GM12878 (cell line): Measurements from ENCODE around the gene APOBEC3C. TPM values are rescaled to one million over a fixed set of nuclear protein-coding genes. Genes with fewer than 3 reads are reported as not detected.

Source experiments
- ATAC-seq: fragments of 200-7000 bp; cut with Tn5 transposase; 3 replicates; pipeline ENCODE4 v1.9.1; 2020; ENCODE audit warnings: mild to moderate bottlenecking, moderate library complexity
- BruUV-seq: library from RNA; stranded (reverse); fragments of 400-500 nt; replicated peaks from 2 replicates; lab custom pipeline; 2021; lab: Mats Ljungman, UMichigan
- CTCF ChIA-PET: fragments of 300-600 bp; sonication (Branson Sonifier 250); formaldehyde crosslinking; extraction: SDS; loops from one replicate; lab custom pipeline; 2021; ENCODE audit warnings: inconsistent platforms; lab: Yijun Ruan, JAX
- POLR2A ChIA-PET: fragments of 350-600 bp; formaldehyde crosslinking; extraction: SDS; loops from one replicate; lab custom pipeline; 2021; ENCODE audit warnings: inconsistent platforms; lab: Charles Lee
- RAD21 ChIA-PET: fragments of 300-600 bp; sonication (Branson Sonifier 250); formaldehyde crosslinking; loops from one replicate; lab custom pipeline; 2023; ENCODE audit warnings: antibody characterized with exemption; ENCODE audit not compliant: unreplicated experiment; lab: Charles Lee
- SMC1A ChIA-PET: fragments of 300-600 bp; sonication (Branson Sonifier 250); formaldehyde crosslinking; loops from one replicate; lab custom pipeline; 2023; ENCODE audit not compliant: unreplicated experiment, uncharacterized antibody; lab: Charles Lee
- DNase-seq: peaks from one replicate; pipeline ENCODE4 v3.0.0-alpha.2; 2011; ENCODE audit warnings: low read depth, low spot score
- FAIRE-seq: peaks from 3 replicates; lab custom pipeline; 2011; peaks lifted over from hg19 to GRCh38; lab: Jason Lieb, UNC
- H2AFZ ChIP-seq: 2 replicates; pipeline ENCODE4 v1.6.0; 2011; ENCODE audit warnings: low read depth, low read length, control low read depth; ENCODE audit not compliant: control insufficient read depth
- H3K27ac ChIP-seq: 2 replicates; pipeline ENCODE4 v1.5.1; 2011; ENCODE audit warnings: control low read depth; ENCODE audit not compliant: control insufficient read depth, insufficient read depth
- H3K27me3 ChIP-seq, 2 experiments: replicated peaks in 1 of 2; 2 replicates each; pipeline versions ENCODE4 v1.6.0 to v1.6.1; 2011; ENCODE audit warnings: low read length in 1 of 2; ENCODE audit not compliant: control insufficient read depth in 2 of 2, insufficient read depth in 2 of 2
- H3K36me3 ChIP-seq, 2 experiments: 2 replicates each; pipeline ENCODE4 v1.5.1; 2011; ENCODE audit warnings: low read length in 1 of 2; ENCODE audit not compliant: control insufficient read depth in 2 of 2, insufficient read depth in 2 of 2
- H3K4me1 ChIP-seq: 2 replicates; pipeline ENCODE4 v1.6.1; 2011; ENCODE audit warnings: mild to moderate bottlenecking, low read length, moderate library complexity, mixed read lengths; ENCODE audit not compliant: control insufficient read depth, insufficient read depth
- H3K4me2 ChIP-seq: 2 replicates; pipeline ENCODE4 v1.6.0; 2011; ENCODE audit warnings: control low read depth; ENCODE audit not compliant: control insufficient read depth, insufficient read depth
- H3K4me3 ChIP-seq: fragments of 200-600 bp; sonication (generic); 2 replicates; pipeline ENCODE4 v1.5.1; 2016
- H3K79me2 ChIP-seq: 2 replicates; pipeline ENCODE4 v1.6.0; 2011; ENCODE audit warnings: low read length; ENCODE audit not compliant: control insufficient read depth, insufficient read depth
- H3K9ac ChIP-seq: 2 replicates; pipeline ENCODE4 v1.8.0; 2011; ENCODE audit warnings: low read length, control low read depth, mixed read lengths; ENCODE audit not compliant: control insufficient read depth, insufficient read depth
- H3K9me3 ChIP-seq: replicated peaks from 3 replicates; pipeline ENCODE4 v1.5.1; 2011; ENCODE audit warnings: mild to moderate bottlenecking, low read length; ENCODE audit not compliant: control insufficient read depth, insufficient read depth
- H4K20me1 ChIP-seq: 2 replicates; pipeline ENCODE4 v1.6.0; 2011; ENCODE audit not compliant: control insufficient read depth, insufficient read depth
- ATF3 ChIP-seq: IDR thresholded peaks from 2 replicates; pipeline ENCODE4 v1.6.1; 2011; ENCODE audit warnings: low read depth, mild to moderate bottlenecking, low read length, moderate library complexity, borderline replicate concordance; ENCODE audit errors: extremely low read depth
- BCL11A ChIP-seq: IDR thresholded peaks from 2 replicates; pipeline ENCODE4 v1.6.1; 2011; ENCODE audit warnings: low read depth, low read length
- BHLHE40 ChIP-seq, 2 experiments: fragments of 450-650 bp in 1 of 2; IDR thresholded peaks; 2 replicates each; pipeline ENCODE4 v1.6.1; 2011 to 2017; ENCODE audit warnings: low read depth in 2 of 2, borderline replicate concordance in 1 of 2, improper control_type of control experiment in 1 of 2, low read length in 1 of 2, mild to moderate bottlenecking in 1 of 2
- CUX1 ChIP-seq: IDR thresholded peaks from 2 replicates; pipeline ENCODE4 v1.6.1; 2012; ENCODE audit warnings: improper control_type of control experiment, low read depth, low read length; ENCODE audit not compliant: insufficient replicate concordance
- FOXM1 ChIP-seq: IDR thresholded peaks from 2 replicates; pipeline ENCODE4 v1.6.1; 2012; ENCODE audit warnings: low read depth, mild to moderate bottlenecking, inconsistent platforms, low read length, moderate library complexity
- HSF1 ChIP-seq: fragments of 150-350 bp; IDR thresholded peaks from 2 replicates; pipeline ENCODE4 v1.6.1; 2014; ENCODE audit warnings: mild to moderate bottlenecking, low read depth, low read length
- JUNB ChIP-seq: IDR thresholded peaks from 2 replicates; pipeline ENCODE4 v1.6.1; 2016; ENCODE audit warnings: antibody characterized with exemption, mild to moderate bottlenecking
- POLR2AphosphoS5 ChIP-seq: IDR thresholded peaks from 2 replicates; pipeline ENCODE4 v1.6.1; 2011; ENCODE audit warnings: mild to moderate bottlenecking, low read length, inconsistent platforms
- POU2F2 ChIP-seq: IDR thresholded peaks from 3 replicates; pipeline ENCODE4 v1.6.1; 2011; ENCODE audit warnings: low read depth, mild to moderate bottlenecking, low read length, borderline replicate concordance
- PRDM15 ChIP-seq: fragments of 450-650 bp; formaldehyde crosslinking; IDR thresholded peaks from 2 replicates; pipeline ENCODE4 v1.4.0; 2020; ENCODE audit warnings: mild to moderate bottlenecking, moderate library complexity
- RFX5 ChIP-seq: IDR thresholded peaks from 2 replicates; pipeline ENCODE4 v1.6.1; 2011; ENCODE audit warnings: low read depth, low read length, improper control_type of control experiment
- SMAD5 ChIP-seq: IDR thresholded peaks from 2 replicates; pipeline ENCODE4 v1.6.1; 2016; ENCODE audit warnings: antibody characterized with exemption, low read depth
- TBL1XR1 ChIP-seq: IDR thresholded peaks from 2 replicates; pipeline ENCODE4 v1.6.1; 2012; ENCODE audit warnings: low read depth, low read length, improper control_type of control experiment
- WGBS: methylation state at CpG from one replicate; pipeline ENCODE4 v1.1.6; 2016; ENCODE audit warnings: low lambda C conversion rate; ENCODE audit not compliant: insufficient replicate concordance, insufficient coverage; ENCODE audit errors: missing lambda C conversion rate; 5-methylcytosine and 5-hydroxymethylcytosine counted together
- in situ Hi-C: fragments of 300-500 bp; cut with MboI; formaldehyde crosslinking; loops from 9 replicates; pipeline ENCODE4 v1.14.3; 2018; ENCODE audit warnings: mixed read lengths
- intact Hi-C: fragments of 100-400 bp; cut with micrococcal nuclease; formaldehyde crosslinking; loops from one replicate; pipeline ENCODE4 v1.14.2; 2022; ENCODE audit not compliant: unreplicated experiment
- polyA plus RNA-seq, 11 experiments: library from polyadenylated mRNA; depleted of rRNA in 4 of 11; unstranded in 6 of 11; stranded (reverse) in 5 of 11; fragments of >200 nt; fragmentation: Nextera tagmentation in 4 of 11; fragmentation: Illumina TruSeq in 1 of 11; extraction: Ambion mirVana in 4 of 11; extraction: Trizol in 1 of 11; gene quantifications; 1 replicate in 1 of 11; 2 replicates in 10 of 11; pipeline versions ENCODE4 v1.2.1 to v1.2.3, GENCODE V29; 2011 to 2016; ENCODE audit warnings: inconsistent platforms in 2 of 11, missing spikeins in 2 of 11, low read depth in 1 of 11
- total RNA-seq, 4 experiments: library from RNA; depleted of rRNA in 3 of 4; stranded (reverse); fragments of >200 nt in 3 of 4; fragmentation: Illumina TruSeq in 1 of 4; extraction: Trizol in 1 of 4; gene quantifications; 2 replicates each; pipeline versions ENCODE4 v1.2.1 to v1.2.3, GENCODE V29; 2013 to 2021

The APOBEC3C gene
- total and polyA plus RNA-seq, 10 of the 15 experiments (the other 5 are each of a cell fraction or from before 2014, with no cell fraction given): 22.9 to 290 (median 156) TPM

- ChIA-PET CTCF (no interaction called here), RAD21 (no interaction called here), SMC1A (no interaction called here), POLR2A (no interaction called here)
- FAIRE-seq (no peak), ATAC-seq (no peak), DNase-seq (no peak)
- in situ Hi-C loops: no loop called here
- peaks cover 31% of the 10 kb centered on the region for H3K4me1 ChIP-seq
- no peaks in the 10 kb centered on the region for H3K79me2 ChIP-seq
- no peak overlapping the region for H3K9ac ChIP-seq
- H3K36me3 ChIP-seq: no peaks in the 10 kb centered on the region; a peak in 1 of 4 replicates
- no peak overlapping the region for H2AFZ ChIP-seq
- no peak overlapping the region for H3K4me3 ChIP-seq
- no peak overlapping the region for H3K4me2 ChIP-seq
- H4K20me1 ChIP-seq: no peaks in the 10 kb centered on the region
- BruUV-seq: no TSS peak
- H3K9me3 ChIP-seq: peaks cover 6% of the 10 kb centered on the region; the same call in 2 of the 3 replicates
- intact Hi-C loops: no loop called here
- no peaks in the 10 kb centered on the region for H3K27me3 ChIP-seq
- no peak overlapping the region for H3K27ac ChIP-seq
- WGBS: 96% methylated on average over 3 of the region's 3 CpGs
- TF ChIP-seq ATF3: no peak
- TF ChIP-seq HSF1: no peak
- no peak for TF ChIP-seq BHLHE40 (IDR thresholded peaks at IDR 0.05; ENCODE audit: borderline replicate concordance in 1 of 2, low read depth in 2 of 2, low read length in 1 of 2)
- no peak for TF ChIP-seq SMAD5
- TF ChIP-seq PRDM15: no peak
- TF ChIP-seq CUX1: no peak
- no peak for TF ChIP-seq JUNB
- no peak for TF ChIP-seq FOXM1
- no peak for TF ChIP-seq RFX5
- TF ChIP-seq TBL1XR1: no peak
- TF ChIP-seq POU2F2: no peak
- TF ChIP-seq POLR2AphosphoS5: no peak
- no peak for TF ChIP-seq BCL11A
Measured at GRCh38 chr22:38986629-38987028, 27.4 kb upstream of the APOBEC3C start.
